HepG2 (cell line): ENCODE data around the gene SYNJ2. TPM values are rescaled to one million over a fixed set of nuclear protein-coding genes. Genes with fewer than 3 reads are reported as not detected.

ENCODE experiments used
- CEBPZ ChIP-seq: IDR thresholded peaks from 2 replicates; pipeline ENCODE4 v1.6.1; 2012; ENCODE audit warnings: low read length, improper control_type of control experiment
- DRAP1 ChIP-seq: IDR thresholded peaks from 2 replicates; pipeline ENCODE4 v1.6.1; 2016; ENCODE audit warnings: missing genetic modification reagents, missing compliant biosample characterization
- EED ChIP-seq: sonication (generic); formaldehyde crosslinking; IDR thresholded peaks from 2 replicates; pipeline ENCODE4 v1.5.0; 2020; ENCODE audit warnings: mild to moderate bottlenecking, missing genetic modification reagents
- KLF12 ChIP-seq: sonication (generic); formaldehyde crosslinking; IDR thresholded peaks from 2 replicates; pipeline ENCODE4 v1.4.0; 2020; ENCODE audit warnings: missing genetic modification reagents, borderline replicate concordance
- MYNN ChIP-seq: sonication (generic); formaldehyde crosslinking; IDR thresholded peaks from 2 replicates; pipeline ENCODE4 v1.4.0; 2020; ENCODE audit warnings: mild to moderate bottlenecking, low read depth, missing genetic modification reagents
- NFATC3 ChIP-seq: sonication (generic); formaldehyde crosslinking; IDR thresholded peaks from 2 replicates; pipeline ENCODE4 v1.5.1; 2020; ENCODE audit warnings: mild to moderate bottlenecking, missing genetic modification reagents
- NR2C2 ChIP-seq: sonication (generic); formaldehyde crosslinking; IDR thresholded peaks from 2 replicates; pipeline ENCODE4 v1.4.0; 2020; ENCODE audit warnings: missing genetic modification reagents, mild to moderate bottlenecking, moderate library complexity, borderline replicate concordance
- SKI ChIP-seq: fragments of 450-650 bp; IDR thresholded peaks from one replicate; pipeline ENCODE4 v1.6.1; 2018; ENCODE audit warnings: mild to moderate bottlenecking; ENCODE audit not compliant: partially characterized antibody
- TFE3 ChIP-seq: IDR thresholded peaks from 2 replicates; pipeline ENCODE4 v1.6.1; 2016
- ZFP1 ChIP-seq: IDR thresholded peaks from 2 replicates; pipeline ENCODE4 v1.6.1; 2016
- ZFX ChIP-seq: sonication (generic); formaldehyde crosslinking; IDR thresholded peaks from 2 replicates; pipeline ENCODE4 v1.4.0; 2020; ENCODE audit warnings: mild to moderate bottlenecking, low read depth, missing genetic modification reagents, moderate library complexity
- ZNF12 ChIP-seq: sonication (generic); formaldehyde crosslinking; IDR thresholded peaks from 2 replicates; pipeline ENCODE4 v1.5.0; 2020; ENCODE audit warnings: missing genetic modification reagents
- ZNF121 ChIP-seq: sonication (generic); formaldehyde crosslinking; IDR thresholded peaks from 2 replicates; pipeline ENCODE4 v1.5.0; 2020; ENCODE audit warnings: mild to moderate bottlenecking, missing genetic modification reagents
- ZNF180 ChIP-seq: sonication (generic); formaldehyde crosslinking; IDR thresholded peaks from 2 replicates; pipeline ENCODE4 v1.4.0; 2020; ENCODE audit warnings: low read depth, missing genetic modification reagents, borderline replicate concordance
- ZNF414 ChIP-seq: sonication (generic); formaldehyde crosslinking; IDR thresholded peaks from 2 replicates; pipeline ENCODE4 v1.5.0; 2020; ENCODE audit warnings: missing genetic modification reagents
- ZNF564 ChIP-seq: sonication (generic); formaldehyde crosslinking; IDR thresholded peaks from 2 replicates; pipeline ENCODE4 v1.8.1; 2023; ENCODE audit warnings: mild to moderate bottlenecking, missing genetic modification reagents
- ZXDC ChIP-seq: sonication (generic); formaldehyde crosslinking; IDR thresholded peaks from 2 replicates; pipeline ENCODE4 v1.5.0; 2020; ENCODE audit warnings: mild to moderate bottlenecking, missing genetic modification reagents
- polyA plus RNA-seq, 8 experiments: library from polyadenylated mRNA; depleted of rRNA in 3 of 8; stranded (reverse) in 7 of 8; unstranded in 1 of 8; fragments of >200 nt; fragmentation: Illumina TruSeq in 4 of 8; extraction: Trizol in 4 of 8; gene quantifications; 2 replicates each; pipeline versions ENCODE4 v1.2.1 to v1.2.3, GENCODE V29; 2011 to 2016; ENCODE audit warnings: low read depth in 4 of 8, missing spikeins in 1 of 8, mixed read lengths in 1 of 8; ENCODE audit not compliant: insufficient read depth in 1 of 8
- total RNA-seq, 5 experiments: library from RNA; depleted of rRNA; stranded (reverse); fragments of >200 nt; fragmentation: Illumina TruSeq; extraction: Trizol; gene quantifications; 2 replicates each; pipeline ENCODE4 v1.2.3, GENCODE V29; 2016; ENCODE audit warnings: low read depth in 1 of 5

The SYNJ2 gene
- total and polyA plus RNA-seq, 2 of the 13 experiments (the other 11 are each of a cell fraction or from before 2014, with no cell fraction given), result 39.1 to 57.6 TPM

GRCh38 chr6:157954150-157955117, 27.2 kb upstream of the SYNJ2 start (continued):
- no peak for TF ChIP-seq CEBPZ
- peak; percentile 43 for TF ChIP-seq ZFX
- TF ChIP-seq TFE3 (CRISPR knock-in tag), result peak; percentile 98
- peak; percentile 67; the same call in 1 of the 2 replicates for TF ChIP-seq ZNF12 (CRISPR knock-in tag)
- peak; percentile 39; the same call in 1 of the 2 replicates for TF ChIP-seq ZNF564 (CRISPR knock-in tag)
- no peak for TF ChIP-seq ZNF121
- no peak for TF ChIP-seq ZNF180
- TF ChIP-seq MYNN, result no peak
- no peak for TF ChIP-seq NFATC3 (CRISPR knock-in tag)
- TF ChIP-seq EED, result no peak
- peak; percentile 54 for TF ChIP-seq SKI
- TF ChIP-seq NR2C2, result peak; percentile 52; the same call in 1 of the 2 replicates
- peak; percentile 75; the same call in 1 of the 2 replicates for TF ChIP-seq ZFP1 (CRISPR knock-in tag)
- peak; percentile 51; the same call in 1 of the 2 replicates for TF ChIP-seq KLF12 (CRISPR knock-in tag)
- peak; percentile 87 for TF ChIP-seq ZNF414
- TF ChIP-seq ZXDC, result no peak
- TF ChIP-seq DRAP1 (CRISPR knock-in tag), result peak; percentile 58; the same call in 1 of the 2 replicates
